ENCODE data around the gene UGT1A7.

DNA sequence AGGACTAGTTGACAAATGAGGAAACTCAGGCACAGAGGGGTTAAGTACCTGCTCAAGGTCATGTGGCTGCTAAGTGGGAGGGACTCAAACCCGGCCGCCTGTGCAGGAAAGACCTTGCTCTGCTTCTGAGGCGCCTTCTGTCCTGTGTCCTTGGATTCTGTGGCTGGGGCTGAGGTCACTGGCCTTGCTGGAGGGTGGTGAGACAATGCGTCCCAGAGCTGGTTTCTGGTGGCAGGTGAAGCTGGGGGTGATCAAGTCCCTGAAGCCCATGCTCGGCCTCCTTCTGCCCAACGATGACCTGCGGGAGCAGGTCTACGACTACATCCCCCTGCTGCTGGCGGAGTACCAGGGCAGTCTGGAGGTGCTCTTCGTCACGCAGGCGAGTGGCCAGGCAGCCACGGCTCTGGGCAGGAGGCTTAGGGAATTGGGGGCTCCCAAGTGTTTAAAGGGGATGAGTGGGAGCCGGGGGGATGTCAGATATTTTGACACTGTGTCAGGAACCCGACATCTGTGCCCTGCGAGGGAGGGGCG is 112.5 kb downstream of the UGT1A7 start:
- TF ChIP-seq, protein P1, sequence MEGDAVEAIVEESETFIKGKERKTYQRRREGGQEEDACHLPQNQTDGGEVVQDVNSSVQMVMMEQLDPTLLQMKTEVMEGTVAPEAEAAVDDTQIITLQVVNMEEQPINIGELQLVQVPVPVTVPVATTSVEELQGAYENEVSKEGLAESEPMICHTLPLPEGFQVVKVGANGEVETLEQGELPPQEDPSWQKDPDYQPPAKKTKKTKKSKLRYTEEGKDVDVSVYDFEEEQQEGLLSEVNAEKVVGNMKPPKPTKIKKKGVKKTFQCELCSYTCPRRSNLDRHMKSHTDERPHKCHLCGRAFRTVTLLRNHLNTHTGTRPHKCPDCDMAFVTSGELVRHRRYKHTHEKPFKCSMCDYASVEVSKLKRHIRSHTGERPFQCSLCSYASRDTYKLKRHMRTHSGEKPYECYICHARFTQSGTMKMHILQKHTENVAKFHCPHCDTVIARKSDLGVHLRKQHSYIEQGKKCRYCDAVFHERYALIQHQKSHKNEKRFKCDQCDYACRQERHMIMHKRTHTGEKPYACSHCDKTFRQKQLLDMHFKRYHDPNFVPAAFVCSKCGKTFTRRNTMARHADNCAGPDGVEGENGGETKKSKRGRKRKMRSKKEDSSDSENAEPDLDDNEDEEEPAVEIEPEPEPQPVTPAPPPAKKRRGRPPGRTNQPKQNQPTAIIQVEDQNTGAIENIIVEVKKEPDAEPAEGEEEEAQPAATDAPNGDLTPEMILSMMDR (IDR thresholded peaks at IDR 0.05), result no peak
- TF ChIP-seq POLR2AphosphoS5 (IDR thresholded peaks at IDR 0.05) (no peak), POLR2A (IDR thresholded peaks at IDR 0.05) (no peak)

All from prostate gland (tissue), 2 donors.